ENCODE measurements around the gene CNTNAP2. TPM values are rescaled to one million over a fixed set of nuclear protein-coding genes. Genes with fewer than 3 reads are reported as not detected.

Gene CNTNAP2
- total and polyA plus RNA-seq, 4 donors = 0.14 to 2.3 (median 1.1) TPM

DNA sequence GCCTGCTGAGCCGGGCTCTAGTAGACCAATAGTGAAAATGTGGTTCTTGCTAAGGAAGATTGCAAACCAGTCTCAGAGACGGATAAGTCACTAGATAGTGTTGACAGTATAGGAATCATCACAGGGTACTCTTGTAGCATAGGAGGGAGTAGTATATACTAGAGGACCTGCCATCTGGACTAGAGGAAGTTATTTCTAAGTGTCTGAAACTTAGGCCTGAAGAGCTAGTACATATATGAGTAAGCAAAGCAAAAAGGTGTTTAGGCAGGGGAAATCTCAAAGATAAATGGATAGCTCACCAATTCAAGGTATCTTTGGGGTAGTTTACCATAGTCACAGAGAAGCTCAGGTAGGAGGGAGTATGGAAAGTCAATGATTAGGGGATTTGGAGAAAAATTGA is 428.1 kb downstream of the CNTNAP2 start:
- Histone ChIP-seq H3K4me3 (ENCODE audit: low read depth in 1 of 3, low read length in 3 of 3) (no peak overlapping the region), H3K9me3 (ENCODE audit: control insufficient read depth in 4 of 4, low read length in 3 of 4) (peaks cover 0 to 3% (median 0%) of the 10 kb centered on the region in 4 donors), H3K4me1 (ENCODE audit: control insufficient read depth in 4 of 4, insufficient read depth in 4 of 4, low read length in 3 of 4) (no peaks in the 10 kb centered on the region), H3K27ac (ENCODE audit: low read depth in 1 of 2, low read length in 2 of 2) (no peak overlapping the region), H3K36me3 (ENCODE audit: control insufficient read depth in 4 of 4, insufficient read depth in 3 of 4, low read depth in 1 of 4, low read length in 3 of 4) (no peaks in the 10 kb centered on the region), H3K9ac (ENCODE audit: low read depth in 1 of 2, low read length in 2 of 2) (no peak overlapping the region), H3K27me3 (ENCODE audit: control insufficient read depth in 4 of 4, insufficient read depth in 4 of 4, low read length in 3 of 4) (no peaks in the 10 kb centered on the region)
- no peak for TF ChIP-seq YY1 (IDR thresholded peaks at IDR 0.05)
- no peak for TF ChIP-seq EGR1 (IDR thresholded peaks at IDR 0.05; ENCODE audit: low read depth in 2 of 2)
- no peak for TF ChIP-seq FOXA1 (IDR thresholded peaks at IDR 0.05)
- no peak for TF ChIP-seq SP1 (IDR thresholded peaks at IDR 0.05)
- TF ChIP-seq HNF4G (IDR thresholded peaks at IDR 0.05) = no peak
- TF ChIP-seq RAD21 (IDR thresholded peaks at IDR 0.05) = no peak
- TF ChIP-seq ATF3 (IDR thresholded peaks at IDR 0.05) = no peak
- 42% methylated on average over 2 of the region's 2 CpGs for WGBS
- no peak for DNase-seq (ENCODE audit: low spot score)

DNA sequence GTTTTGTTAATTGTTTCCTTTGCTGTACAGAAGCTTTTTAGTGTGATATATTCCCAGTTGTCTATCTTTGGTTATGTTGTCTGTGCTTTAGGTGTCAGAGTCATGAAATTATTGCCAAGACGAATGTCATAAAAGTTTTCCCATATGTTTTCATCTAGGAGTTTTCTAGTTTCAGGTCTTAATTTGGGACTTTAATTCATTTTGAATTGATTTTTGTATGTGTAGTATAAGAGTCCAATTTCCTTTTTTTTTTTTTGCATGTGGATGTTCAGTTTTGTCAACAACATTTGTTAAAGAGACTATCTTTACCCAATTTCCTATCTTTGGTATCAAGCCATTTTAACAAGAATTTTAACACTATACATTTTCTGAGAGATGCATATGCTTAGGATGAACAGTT is 432.2 kb downstream of the CNTNAP2 start:
- Histone ChIP-seq H3K4me3 (ENCODE audit: low read depth in 1 of 3, low read length in 3 of 3) (no peak overlapping the region), H3K27ac (ENCODE audit: low read depth in 1 of 2, low read length in 2 of 2) (no peak overlapping the region), H3K27me3 (ENCODE audit: control insufficient read depth in 4 of 4, insufficient read depth in 4 of 4, low read length in 3 of 4) (peaks cover 0 to 3% (median 0%) of the 10 kb centered on the region in 4 donors), H3K36me3 (ENCODE audit: control insufficient read depth in 4 of 4, insufficient read depth in 3 of 4, low read depth in 1 of 4, low read length in 3 of 4) (no peaks in the 10 kb centered on the region), H3K9ac (ENCODE audit: low read depth in 1 of 2, low read length in 2 of 2) (no peak overlapping the region), H3K9me3 (ENCODE audit: control insufficient read depth in 4 of 4, low read length in 3 of 4) (peaks cover 0 to 3% (median 0%) of the 10 kb centered on the region in 4 donors), H3K4me1 (ENCODE audit: control insufficient read depth in 4 of 4, insufficient read depth in 4 of 4, low read length in 3 of 4) (no peaks in the 10 kb centered on the region)
- WGBS = 50% methylated on average over 1 of the region's 1 CpG
- no peak for DNase-seq (ENCODE audit: low spot score)
- no peak for TF ChIP-seq HNF4A (conservative IDR thresholded peaks at IDR 0.05)
- no peak for TF ChIP-seq FOXA2 (IDR thresholded peaks at IDR 0.05)
- TF ChIP-seq, protein P1, sequence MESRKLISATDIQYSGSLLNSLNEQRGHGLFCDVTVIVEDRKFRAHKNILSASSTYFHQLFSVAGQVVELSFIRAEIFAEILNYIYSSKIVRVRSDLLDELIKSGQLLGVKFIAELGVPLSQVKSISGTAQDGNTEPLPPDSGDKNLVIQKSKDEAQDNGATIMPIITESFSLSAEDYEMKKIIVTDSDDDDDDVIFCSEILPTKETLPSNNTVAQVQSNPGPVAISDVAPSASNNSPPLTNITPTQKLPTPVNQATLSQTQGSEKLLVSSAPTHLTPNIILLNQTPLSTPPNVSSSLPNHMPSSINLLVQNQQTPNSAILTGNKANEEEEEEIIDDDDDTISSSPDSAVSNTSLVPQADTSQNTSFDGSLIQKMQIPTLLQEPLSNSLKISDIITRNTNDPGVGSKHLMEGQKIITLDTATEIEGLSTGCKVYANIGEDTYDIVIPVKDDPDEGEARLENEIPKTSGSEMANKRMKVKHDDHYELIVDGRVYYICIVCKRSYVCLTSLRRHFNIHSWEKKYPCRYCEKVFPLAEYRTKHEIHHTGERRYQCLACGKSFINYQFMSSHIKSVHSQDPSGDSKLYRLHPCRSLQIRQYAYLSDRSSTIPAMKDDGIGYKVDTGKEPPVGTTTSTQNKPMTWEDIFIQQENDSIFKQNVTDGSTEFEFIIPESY (IDR thresholded peaks at IDR 0.05) = no peak
- TF ChIP-seq EGR1 (IDR thresholded peaks at IDR 0.05; ENCODE audit: low read depth in 2 of 2) = no peak
- no peak for TF ChIP-seq TAF1 (conservative IDR thresholded peaks at IDR 0.05)
- TF ChIP-seq HNF4G (IDR thresholded peaks at IDR 0.05) = no peak
- no peak for TF ChIP-seq GABPA (IDR thresholded peaks at IDR 0.05 in 1 of 2, conservative IDR thresholded peaks at IDR 0.05 in 1 of 2)
- no peak for TF ChIP-seq NR2F2 (IDR thresholded peaks at IDR 0.05)
- TF ChIP-seq, protein P2, sequence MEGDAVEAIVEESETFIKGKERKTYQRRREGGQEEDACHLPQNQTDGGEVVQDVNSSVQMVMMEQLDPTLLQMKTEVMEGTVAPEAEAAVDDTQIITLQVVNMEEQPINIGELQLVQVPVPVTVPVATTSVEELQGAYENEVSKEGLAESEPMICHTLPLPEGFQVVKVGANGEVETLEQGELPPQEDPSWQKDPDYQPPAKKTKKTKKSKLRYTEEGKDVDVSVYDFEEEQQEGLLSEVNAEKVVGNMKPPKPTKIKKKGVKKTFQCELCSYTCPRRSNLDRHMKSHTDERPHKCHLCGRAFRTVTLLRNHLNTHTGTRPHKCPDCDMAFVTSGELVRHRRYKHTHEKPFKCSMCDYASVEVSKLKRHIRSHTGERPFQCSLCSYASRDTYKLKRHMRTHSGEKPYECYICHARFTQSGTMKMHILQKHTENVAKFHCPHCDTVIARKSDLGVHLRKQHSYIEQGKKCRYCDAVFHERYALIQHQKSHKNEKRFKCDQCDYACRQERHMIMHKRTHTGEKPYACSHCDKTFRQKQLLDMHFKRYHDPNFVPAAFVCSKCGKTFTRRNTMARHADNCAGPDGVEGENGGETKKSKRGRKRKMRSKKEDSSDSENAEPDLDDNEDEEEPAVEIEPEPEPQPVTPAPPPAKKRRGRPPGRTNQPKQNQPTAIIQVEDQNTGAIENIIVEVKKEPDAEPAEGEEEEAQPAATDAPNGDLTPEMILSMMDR (IDR thresholded peaks at IDR 0.05; ENCODE audit: low read depth, low read length, missing input control) = no peak
- TF ChIP-seq JUND (IDR thresholded peaks at IDR 0.05) = no peak
- no peak for TF ChIP-seq FOXA1 (IDR thresholded peaks at IDR 0.05)
- TF ChIP-seq RXRA (IDR thresholded peaks at IDR 0.05) = no peak
- no peak for TF ChIP-seq ATF3 (IDR thresholded peaks at IDR 0.05)
- no peak for TF ChIP-seq RAD21 (IDR thresholded peaks at IDR 0.05)
- no peak for TF ChIP-seq SP1 (IDR thresholded peaks at IDR 0.05)
- no peak for TF ChIP-seq YY1 (IDR thresholded peaks at IDR 0.05)
